Right renal pelvis (tissue), 4 donors: ENCODE measurements around the gene C1orf174. TPM values are rescaled to one million over a fixed set of nuclear protein-coding genes. Genes with fewer than 3 reads are reported as not detected.

Experiments
- DNase-seq, 4 donors: peaks; one replicate each; pipeline ENCODE4 v3.0.0-alpha.2; 2013; ENCODE audit warnings: low read depth in 4 of 4, low spot score in 3 of 4, missing footprints in 1 of 4
- polyA plus RNA-seq, 4 donors: library from polyadenylated mRNA; unstranded; fragments of 120-200 nt; gene quantifications; one replicate each; pipeline ENCODE4 v1.2.1, GENCODE V29; 2013; ENCODE audit not compliant: insufficient read length in 4 of 4

C1orf174 gene
- polyA plus RNA-seq, 4 donors: 25.1 to 31.2 (median 29.3) TPM

- DNase-seq: no peak
Measured at GRCh38 chr1:3898475-3898735, 1.7 kb downstream of the C1orf174 start.

GRCh38 chr1:3896396-3897000, 3.6 kb downstream of the C1orf174 start:
- no peak for DNase-seq

GRCh38 chr1:3895951-3896325, 4.1 kb downstream of the C1orf174 start:
- DNase-seq: no peak

GRCh38 chr1:3895279-3895950, 4.7 kb downstream of the C1orf174 start:
- no peak for DNase-seq

GRCh38 chr1:3894626-3895278, 5.3 kb downstream of the C1orf174 start:
- DNase-seq: no peak

GRCh38 chr1:3893190-3893589, 6.9 kb downstream of the C1orf174 start:
- DNase-seq: no peak

- no peak for DNase-seq
Measured at GRCh38 chr1:3892748-3893147, 7.3 kb downstream of the C1orf174 start.

GRCh38 chr1:3891329-3891865, 8.7 kb downstream of the C1orf174 start:
- no peak for DNase-seq

GRCh38 chr1:3890389-3891328, 9.4 kb downstream of the C1orf174 start:
- DNase-seq: no peak

GRCh38 chr1:3889936-3890335, 10.1 kb downstream of the C1orf174 start:
- DNase-seq: no peak

- DNase-seq: no peak
Measured at GRCh38 chr1:3888301-3888700, 11.8 kb downstream of the C1orf174 start.

GRCh38 chr1:3886691-3887090, 13.4 kb downstream of the C1orf174 start:
- DNase-seq: no peak

GRCh38 chr1:3886106-3886670, 13.9 kb downstream of the C1orf174 start:
- DNase-seq: no peak

- no peak for DNase-seq
Measured at GRCh38 chr1:3885611-3886010, 14.5 kb downstream of the C1orf174 start.

GRCh38 chr1:3884966-3885365, 15.1 kb downstream of the C1orf174 start:
- DNase-seq: no peak

- no peak for DNase-seq
Measured at GRCh38 chr1:3883194-3883925, 16.7 kb downstream of the C1orf174 start.

GRCh38 chr1:3881193-3881480, 18.9 kb downstream of the C1orf174 start:
- DNase-seq: no peak

GRCh38 chr1:3880429-3881192, 19.5 kb downstream of the C1orf174 start:
- no peak for DNase-seq

- no peak for DNase-seq
Measured at GRCh38 chr1:3879787-3880428, 20.2 kb downstream of the C1orf174 start.
